ENCODE measurements around the gene KCNH2. TPM values are rescaled to one million over a fixed set of nuclear protein-coding genes. Genes with fewer than 3 reads are reported as not detected.

Gene KCNH2
- total RNA-seq, 4 donors from 2014 or later = 0.33 to 0.93 (median 0.63) TPM

DNA sequence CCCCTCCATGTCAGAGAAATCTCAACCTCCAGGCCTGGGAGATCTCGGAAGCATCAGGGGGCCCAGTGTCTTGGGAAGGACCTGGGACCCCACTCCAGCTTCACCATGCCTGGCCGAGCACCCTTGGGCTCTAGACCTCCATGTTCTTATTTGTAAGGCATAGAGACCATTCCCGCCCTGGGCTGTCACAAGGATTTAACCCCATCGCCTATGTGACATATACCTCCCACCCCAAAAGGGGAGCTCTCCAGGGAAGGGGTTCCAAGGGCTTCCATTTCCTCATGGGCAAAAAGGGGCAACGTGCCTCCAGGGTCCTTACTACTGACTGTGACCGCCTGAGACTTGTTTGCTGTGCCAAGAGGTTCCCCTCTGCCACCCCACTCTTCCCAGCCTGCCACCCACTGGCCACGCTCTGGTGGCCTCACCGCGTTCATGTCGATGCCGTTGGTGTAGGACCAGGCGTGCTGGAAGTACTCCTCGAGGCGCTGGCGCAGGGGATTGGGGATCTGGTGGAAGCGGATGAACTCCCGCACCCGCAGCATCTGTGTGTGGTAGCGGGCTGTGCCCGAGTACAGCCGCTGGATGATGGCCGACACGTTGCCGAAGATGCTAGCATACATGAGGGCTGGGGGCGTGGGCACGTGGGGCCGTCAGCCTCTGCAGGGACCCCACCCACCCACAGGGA lies 27.5 kb downstream of the KCNH2 start:
- TF ChIP-seq POLR2A (IDR thresholded peaks at IDR 0.05) = no peak
- TF ChIP-seq, protein P1, sequence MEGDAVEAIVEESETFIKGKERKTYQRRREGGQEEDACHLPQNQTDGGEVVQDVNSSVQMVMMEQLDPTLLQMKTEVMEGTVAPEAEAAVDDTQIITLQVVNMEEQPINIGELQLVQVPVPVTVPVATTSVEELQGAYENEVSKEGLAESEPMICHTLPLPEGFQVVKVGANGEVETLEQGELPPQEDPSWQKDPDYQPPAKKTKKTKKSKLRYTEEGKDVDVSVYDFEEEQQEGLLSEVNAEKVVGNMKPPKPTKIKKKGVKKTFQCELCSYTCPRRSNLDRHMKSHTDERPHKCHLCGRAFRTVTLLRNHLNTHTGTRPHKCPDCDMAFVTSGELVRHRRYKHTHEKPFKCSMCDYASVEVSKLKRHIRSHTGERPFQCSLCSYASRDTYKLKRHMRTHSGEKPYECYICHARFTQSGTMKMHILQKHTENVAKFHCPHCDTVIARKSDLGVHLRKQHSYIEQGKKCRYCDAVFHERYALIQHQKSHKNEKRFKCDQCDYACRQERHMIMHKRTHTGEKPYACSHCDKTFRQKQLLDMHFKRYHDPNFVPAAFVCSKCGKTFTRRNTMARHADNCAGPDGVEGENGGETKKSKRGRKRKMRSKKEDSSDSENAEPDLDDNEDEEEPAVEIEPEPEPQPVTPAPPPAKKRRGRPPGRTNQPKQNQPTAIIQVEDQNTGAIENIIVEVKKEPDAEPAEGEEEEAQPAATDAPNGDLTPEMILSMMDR (IDR thresholded peaks at IDR 0.05) = no peak
- Histone ChIP-seq H3K4me3 (replicated peaks in 1 of 3) (no peak overlapping the region), H3K27ac (no peak overlapping the region), H3K9me3 (no peaks in the 10 kb centered on the region), H3K4me1 (peaks cover 4 to 5% of the 10 kb centered on the region in 2 donors), H3K36me3 (no peaks in the 10 kb centered on the region), H3K27me3 (peaks cover 10% of the 10 kb centered on the region)
- WGBS, 2 donors = 91 to 92% methylated on average over 24 of the region's 27 CpGs
- intact Hi-C loops (cut with DNase I) = no loop called here
- DNase-seq = no peak

DNA sequence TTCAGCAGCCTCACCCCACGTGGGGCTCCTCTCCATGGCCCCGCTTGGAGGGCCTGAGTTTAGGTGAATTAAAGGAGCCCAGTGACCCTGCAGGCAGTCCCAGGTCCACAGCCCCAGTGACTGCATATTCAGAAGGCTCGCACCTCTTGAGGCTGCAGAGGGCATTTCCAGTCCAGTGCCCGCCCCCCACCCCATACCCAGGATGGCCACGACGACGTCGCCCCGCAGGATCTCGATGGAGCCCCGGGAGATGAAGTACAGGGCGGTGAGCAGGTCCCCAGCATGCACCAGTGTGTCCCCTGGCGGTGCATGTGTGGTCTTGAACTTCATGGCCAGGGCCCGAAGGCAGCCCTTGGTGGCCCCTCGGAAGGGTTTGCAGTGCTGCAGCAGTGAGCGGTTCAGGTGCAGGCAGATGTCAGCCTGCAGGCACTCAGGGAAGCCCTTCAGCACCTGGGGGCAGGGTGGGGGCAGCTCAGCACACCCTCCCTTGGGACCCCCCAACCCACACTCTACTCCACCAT lies 28.1 kb downstream of the KCNH2 start:
- H3K27ac ChIP-seq = no peak overlapping the region
- no peak overlapping the region for H3K4me3 ChIP-seq (replicated peaks in 1 of 3)
- intact Hi-C loops (cut with DNase I) = no loop called here
- H3K27me3 ChIP-seq = peaks cover 10% of the 10 kb centered on the region
- TF ChIP-seq, protein P1 (IDR thresholded peaks at IDR 0.05) = no peak
- no peak for TF ChIP-seq POLR2A (IDR thresholded peaks at IDR 0.05)
- WGBS, 2 donors = 75% methylated on average over 9 of the region's 16 CpGs; no CpG with 5 or more reads in 1 of the 2 donors
- no peaks in the 10 kb centered on the region for H3K9me3 ChIP-seq
- H3K4me1 ChIP-seq = no peaks in the 10 kb centered on the region
- no peaks in the 10 kb centered on the region for H3K36me3 ChIP-seq
- no peak for DNase-seq

DNA sequence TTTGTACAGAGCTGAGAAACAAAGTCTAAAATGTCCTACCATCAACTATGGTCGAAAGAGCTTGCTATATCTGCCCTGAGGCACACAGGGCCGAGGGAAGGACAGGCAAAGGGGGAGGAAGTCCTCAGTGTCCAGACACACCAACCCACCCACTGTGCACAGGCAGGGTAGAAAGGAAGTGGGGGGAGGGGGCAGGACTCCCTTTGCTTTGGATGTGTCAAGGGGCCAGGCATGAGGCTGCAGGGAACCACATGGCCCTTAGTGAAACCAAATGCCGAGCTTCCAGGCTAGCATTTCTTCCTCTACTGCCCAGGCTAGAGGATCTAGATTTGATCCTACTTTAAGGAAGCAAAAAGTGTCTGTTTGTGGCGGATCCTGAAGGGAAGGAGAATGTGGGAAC lies 28.6 kb downstream of the KCNH2 start:
- H3K36me3 ChIP-seq = no peaks in the 10 kb centered on the region
- WGBS, 2 donors = 64 to 79% methylated on average over 4 of the region's 4 CpGs
- no peak overlapping the region for H3K4me3 ChIP-seq (replicated peaks in 1 of 3)
- intact Hi-C loops (cut with DNase I) = no loop called here
- no peaks in the 10 kb centered on the region for H3K9me3 ChIP-seq
- no peak overlapping the region for H3K27ac ChIP-seq
- peaks cover 10% of the 10 kb centered on the region for H3K27me3 ChIP-seq
- no peak for DNase-seq
- TF ChIP-seq POLR2A (IDR thresholded peaks at IDR 0.05) = no peak
- TF ChIP-seq, protein P1 (IDR thresholded peaks at IDR 0.05) = no peak
- H3K4me1 ChIP-seq = no peaks in the 10 kb centered on the region

DNA sequence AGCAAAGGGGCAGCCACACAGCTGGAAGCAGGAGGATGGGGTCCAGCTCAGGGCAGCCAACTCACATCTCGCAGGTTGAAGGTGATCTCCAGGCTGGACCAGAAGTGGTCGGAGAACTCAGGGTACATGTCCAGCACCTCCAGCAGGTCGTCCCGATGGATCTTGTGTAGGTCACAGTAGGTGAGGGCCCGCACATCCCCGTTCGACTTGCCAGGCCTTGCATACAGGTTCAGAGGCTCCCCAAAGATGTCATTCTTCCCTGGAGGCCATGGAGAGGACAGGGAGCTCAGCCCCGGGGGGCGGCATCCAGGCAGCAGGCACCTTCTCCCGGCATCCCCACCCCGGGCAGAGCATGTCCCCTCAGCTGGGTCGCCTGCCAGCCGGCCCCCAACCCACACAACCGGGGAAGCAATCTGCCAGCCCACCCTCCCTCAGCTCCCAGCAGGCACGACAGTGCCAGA lies 29.3 kb downstream of the KCNH2 start:
- no peak for TF ChIP-seq POLR2A (IDR thresholded peaks at IDR 0.05)
- DNase-seq = no peak
- H3K36me3 ChIP-seq = no peaks in the 10 kb centered on the region
- no peak overlapping the region for H3K27ac ChIP-seq
- H3K4me3 ChIP-seq (replicated peaks in 1 of 3) = no peak overlapping the region
- no peaks in the 10 kb centered on the region for H3K9me3 ChIP-seq
- H3K27me3 ChIP-seq = peaks cover 10% of the 10 kb centered on the region
- intact Hi-C loops (cut with DNase I) = no loop called here
- WGBS, 2 donors = 82 to 83% methylated on average over 6 to 15 of the region's 15 CpGs
- no peaks in the 10 kb centered on the region for H3K4me1 ChIP-seq

DNA sequence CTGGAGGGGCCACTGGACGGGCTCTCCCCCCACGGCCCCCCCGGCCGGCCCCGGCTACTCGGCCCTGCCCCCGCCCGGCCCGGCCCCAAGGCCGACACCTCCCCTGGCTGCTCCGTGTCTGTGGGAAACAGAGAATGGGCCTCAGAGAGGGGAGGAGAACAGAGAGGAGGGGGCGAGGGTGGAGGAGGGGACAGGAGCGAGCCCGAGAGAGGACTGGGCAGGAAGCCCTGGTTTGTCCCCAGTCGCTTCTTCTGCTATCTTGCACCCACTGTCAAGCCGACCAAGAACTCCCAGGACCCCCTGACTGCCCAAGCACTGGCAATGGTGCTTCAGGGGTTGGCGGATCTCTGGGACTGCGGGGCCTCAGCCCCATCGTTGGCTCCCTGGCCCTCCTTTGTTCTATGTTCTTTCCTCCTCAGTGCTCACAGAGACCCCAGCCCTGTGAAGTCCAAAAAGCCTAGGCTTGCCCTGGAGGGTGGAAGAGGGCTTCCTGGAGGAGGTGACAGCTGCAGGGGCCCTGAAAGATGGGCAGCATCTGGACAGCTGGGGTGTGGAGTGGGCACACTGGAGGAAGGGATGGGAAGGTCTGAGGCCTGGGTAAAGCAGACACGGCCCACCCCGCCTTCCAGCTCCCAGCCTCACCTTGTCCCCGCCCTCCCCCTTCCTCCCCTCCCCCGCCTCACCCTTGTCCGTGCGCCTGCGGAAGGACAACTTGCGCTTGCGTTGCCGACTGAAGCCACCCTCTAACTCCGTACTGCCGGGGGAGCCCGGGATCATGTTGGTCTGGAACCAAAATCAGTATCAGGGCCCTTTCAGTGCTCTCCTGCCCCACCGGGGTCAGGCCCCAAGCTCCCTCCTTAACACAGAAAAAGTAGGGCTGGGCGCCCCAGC lies 30.1 kb downstream of the KCNH2 start:
- 32 to 43% methylated on average over 14 to 19 of the region's 34 CpGs for WGBS, 2 donors
- TF ChIP-seq, protein P1 (IDR thresholded peaks at IDR 0.05) = no peak
- TF ChIP-seq POLR2A (IDR thresholded peaks at IDR 0.05) = no peak
- H3K27me3 ChIP-seq = peaks cover 10% of the 10 kb centered on the region
- H3K36me3 ChIP-seq = no peaks in the 10 kb centered on the region
- no peaks in the 10 kb centered on the region for H3K4me1 ChIP-seq
- intact Hi-C loops (cut with DNase I) = no loop called here
- DNase-seq = no peak
- H3K27ac ChIP-seq = no peak overlapping the region
- H3K9me3 ChIP-seq = no peaks in the 10 kb centered on the region
- H3K4me3 ChIP-seq (replicated peaks in 1 of 3) = no peak overlapping the region

Data from thyroid gland (tissue), 4 donors.